Upper lobe of left lung (tissue), 6 donors: ENCODE measurements around the gene FBL. TPM values are rescaled to one million over a fixed set of nuclear protein-coding genes. Genes with fewer than 3 reads are reported as not detected.

Experiments used
- ATAC-seq, 2 donors: fragments of 200-7000 bp; cut with Tn5 transposase; one replicate each; pipeline ENCODE4 v1.9.1; 2022; ENCODE audit warnings: mild to moderate bottlenecking in 2 of 2, moderate library complexity in 2 of 2; ENCODE audit not compliant: low FRiP score in 2 of 2
- DNase-seq, 2 donors: peaks; one replicate each; pipeline ENCODE4 v3.0.0-alpha.2; 2019 to 2020
- H3K27ac ChIP-seq, 4 donors: fragments of 200-600 bp; sonication (generic); one replicate each; pipeline ENCODE4 v1.5.1; 2016 to 2019
- H3K27me3 ChIP-seq, 4 donors: fragments of 200-600 bp; sonication (generic); one replicate each; pipeline ENCODE4 v1.5.1; 2017 to 2019
- H3K36me3 ChIP-seq, 4 donors: fragments of 200-600 bp; sonication (generic); one replicate each; pipeline ENCODE4 v1.5.1; 2016 to 2019
- H3K4me1 ChIP-seq, 4 donors: fragments of 200-600 bp; sonication (generic); one replicate each; pipeline ENCODE4 v1.5.1; 2018 to 2019
- H3K4me3 ChIP-seq, 4 donors: fragments of 200-600 bp; sonication (generic); one replicate each; pipeline ENCODE4 v1.5.1; 2017 to 2019; ENCODE audit warnings: mild to moderate bottlenecking in 2 of 4, moderate library complexity in 1 of 4
- H3K9me3 ChIP-seq, 4 donors: fragments of 200-600 bp; sonication (generic); one replicate each; pipeline ENCODE4 v1.5.1; 2018 to 2019
- CTCF ChIP-seq, 6 experiments: fragments of 450-650 bp in 4 of 6; fragments of 200-600 bp in 2 of 6; sonication (generic) in 2 of 6; IDR thresholded peaks; one replicate each; pipeline ENCODE4 v1.5.1; 2016 to 2019; ENCODE audit warnings: antibody characterized with exemption in 6 of 6
- EP300 ChIP-seq, 4 donors: sonication (generic); formaldehyde crosslinking; IDR thresholded peaks; one replicate each; pipeline ENCODE4 v1.5.1; 2017; ENCODE audit warnings: antibody characterized with exemption in 4 of 4, control low read depth in 2 of 4
- POLR2A ChIP-seq, 4 donors: fragments of 450-650 bp; IDR thresholded peaks; one replicate each; pipeline ENCODE4 v1.5.1; 2016 to 2017; ENCODE audit warnings: antibody characterized with exemption in 4 of 4, mild to moderate bottlenecking in 2 of 4
- POLR2AphosphoS5 ChIP-seq, 2 donors: sonication (generic); formaldehyde crosslinking; IDR thresholded peaks; one replicate each; pipeline ENCODE4 v1.5.1; 2017; ENCODE audit warnings: antibody characterized with exemption in 2 of 2
- WGBS, 2 donors: methylation state at CpG; one replicate each; pipeline ENCODE4 v1.1.5; 2017 to 2018; 5-methylcytosine and 5-hydroxymethylcytosine counted together
- total RNA-seq, 6 donors: library from RNA; depleted of rRNA in 4 of 6; stranded (reverse); fragments of >200 nt in 4 of 6; gene quantifications; one replicate each; pipeline versions ENCODE4 v1.1.0 to v1.2.1, GENCODE V29; 2016 to 2021
- donor health status: DM: no; HTN: no; CAD: no; lungs with moderate emphysema.
- donor health status: DM: no; HTN: yes; CAD: no; lungs with severe emphysema.

Gene FBL
- total RNA-seq, 6 donors from 2014 or later, result 75.4 to 143 (median 110) TPM

- no peaks in the 10 kb centered on the region for H3K4me1 ChIP-seq
- DNase-seq (peak in 1 of 2 donors; percentile 78), ATAC-seq (no peak)
- H3K27me3 ChIP-seq, result no peaks in the 10 kb centered on the region
- WGBS, 2 donors, result 82 to 89% methylated on average over 35 to 47 of the region's 47 CpGs
- H3K27ac ChIP-seq, result no peak overlapping the region
- H3K4me3 ChIP-seq, result no peak overlapping the region
- no peaks in the 10 kb centered on the region for H3K9me3 ChIP-seq
- TF ChIP-seq CTCF (IDR thresholded peaks at IDR 0.05) (no peak), POLR2AphosphoS5 (IDR thresholded peaks at IDR 0.05) (no peak), POLR2A (IDR thresholded peaks at IDR 0.05) (no peak), EP300 (IDR thresholded peaks at IDR 0.05) (no peak)
- no peaks in the 10 kb centered on the region for H3K36me3 ChIP-seq
Observed at GRCh38 chr19:39871886-39872866, 26.0 kb upstream of the FBL start.

DNA sequence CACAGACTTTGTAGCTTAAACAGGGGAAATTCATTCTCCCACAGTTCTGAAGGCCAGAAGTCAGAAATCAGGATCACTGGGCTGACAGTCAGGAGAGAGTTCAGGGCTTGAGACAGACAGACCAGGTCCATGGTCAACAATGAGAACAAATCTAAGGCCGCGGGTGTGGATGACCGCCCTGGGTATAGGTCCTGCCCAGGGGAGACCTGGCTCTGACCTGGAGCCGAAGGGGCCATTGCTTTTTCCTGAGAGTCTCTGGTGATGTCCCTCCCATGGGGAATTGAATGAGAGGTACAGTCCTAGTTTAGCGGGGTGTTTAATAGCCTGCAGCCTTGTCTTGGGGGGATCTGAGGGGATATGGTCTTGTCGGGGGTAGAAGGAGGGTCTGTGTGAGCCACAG, 25.2 kb upstream of the FBL start:
- DNase-seq, result no peak
- Histone ChIP-seq H3K4me1 (no peaks in the 10 kb centered on the region), H3K36me3 (no peaks in the 10 kb centered on the region), H3K9me3 (no peaks in the 10 kb centered on the region), H3K27me3 (no peaks in the 10 kb centered on the region), H3K4me3 (no peak overlapping the region), H3K27ac (no peak overlapping the region)
- ATAC-seq, result no peak
- 92 to 96% methylated on average over 6 of the region's 6 CpGs for WGBS, 2 donors
- TF ChIP-seq POLR2AphosphoS5 (IDR thresholded peaks at IDR 0.05) (no peak), CTCF (IDR thresholded peaks at IDR 0.05) (no peak), POLR2A (IDR thresholded peaks at IDR 0.05) (no peak), EP300 (IDR thresholded peaks at IDR 0.05) (no peak)

DNA sequence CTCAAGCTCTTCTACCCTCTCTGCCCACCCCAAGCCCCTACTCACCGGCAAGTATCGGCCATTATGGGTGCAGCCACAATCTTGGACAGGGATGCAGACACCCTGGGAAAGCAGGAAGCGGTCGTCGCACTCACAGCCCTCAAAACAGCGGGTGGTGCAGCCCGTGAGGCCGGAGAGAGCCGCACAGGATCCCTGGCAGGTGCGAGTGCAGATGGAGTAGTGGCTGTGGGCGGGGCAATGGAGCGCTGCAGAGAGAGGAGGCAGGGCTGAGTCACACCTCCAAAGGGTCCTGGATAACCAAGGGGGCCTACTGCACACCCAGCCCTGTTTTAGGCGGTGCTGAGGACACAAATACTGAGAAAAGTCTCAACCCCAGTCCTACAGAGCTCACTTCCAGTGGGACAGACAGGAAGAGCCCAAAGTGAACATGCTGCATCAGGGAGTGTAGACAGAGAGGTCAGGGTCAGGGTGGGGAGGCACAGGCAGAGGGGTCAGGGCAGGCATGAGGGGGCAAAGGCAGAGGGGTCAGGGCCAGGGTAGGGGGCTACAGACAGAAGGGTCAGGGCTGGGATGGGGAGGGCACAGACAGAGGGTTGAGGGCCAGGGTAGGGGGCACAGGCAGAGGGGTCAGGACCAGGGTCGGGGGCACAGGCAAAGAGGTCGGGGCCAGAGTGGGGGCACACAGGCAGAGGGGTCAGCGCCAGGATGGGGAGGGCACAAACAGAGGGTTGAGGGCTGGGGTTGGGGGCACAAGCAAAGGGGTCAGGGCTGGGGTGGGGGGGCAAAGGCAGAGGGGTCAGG, 24.2 kb upstream of the FBL start:
- no peaks in the 10 kb centered on the region for H3K27me3 ChIP-seq
- no peaks in the 10 kb centered on the region for H3K9me3 ChIP-seq
- DNase-seq (no peak), ATAC-seq (no peak)
- H3K36me3 ChIP-seq, result no peaks in the 10 kb centered on the region
- 64 to 68% methylated on average over 12 to 16 of the region's 16 CpGs for WGBS, 2 donors
- TF ChIP-seq EP300 (IDR thresholded peaks at IDR 0.05), result no peak
- TF ChIP-seq POLR2AphosphoS5 (IDR thresholded peaks at IDR 0.05), result no peak
- no peak for TF ChIP-seq CTCF (IDR thresholded peaks at IDR 0.05)
- no peak for TF ChIP-seq POLR2A (IDR thresholded peaks at IDR 0.05)
- H3K27ac ChIP-seq, result no peak overlapping the region
- no peak overlapping the region for H3K4me3 ChIP-seq
- no peaks in the 10 kb centered on the region for H3K4me1 ChIP-seq

DNA sequence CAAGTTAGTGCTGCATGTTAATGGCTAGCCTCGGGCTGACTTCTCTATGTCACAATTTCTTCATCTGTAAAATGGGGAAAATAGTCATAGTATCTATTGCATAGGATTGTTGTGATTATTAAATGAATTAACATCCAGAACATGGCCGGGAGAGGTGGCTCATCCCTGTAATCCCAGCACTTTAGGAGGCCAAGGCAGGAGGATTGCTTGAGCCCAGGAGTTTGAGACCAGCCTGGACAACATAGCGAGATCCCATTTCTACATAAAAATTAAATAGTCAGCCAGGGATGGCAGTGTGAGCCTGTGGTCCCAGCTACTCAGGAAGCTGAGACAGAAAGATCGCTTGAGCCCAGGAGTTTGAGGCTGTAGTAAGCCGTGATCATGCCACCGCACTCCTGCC, 21.8 kb upstream of the FBL start:
- H3K36me3 ChIP-seq, result no peaks in the 10 kb centered on the region
- TF ChIP-seq CTCF (IDR thresholded peaks at IDR 0.05) (no peak), EP300 (IDR thresholded peaks at IDR 0.05) (no peak), POLR2AphosphoS5 (IDR thresholded peaks at IDR 0.05) (no peak), POLR2A (IDR thresholded peaks at IDR 0.05) (no peak)
- DNase-seq, result no peak
- 93 to 96% methylated on average over 6 of the region's 6 CpGs for WGBS, 2 donors
- ATAC-seq, result no peak
- no peak overlapping the region for H3K4me3 ChIP-seq
- H3K9me3 ChIP-seq, result no peaks in the 10 kb centered on the region
- no peak overlapping the region for H3K27ac ChIP-seq
- no peaks in the 10 kb centered on the region for H3K4me1 ChIP-seq
- no peaks in the 10 kb centered on the region for H3K27me3 ChIP-seq
